Right lobe of liver (tissue), 6 donors: ENCODE data around the gene TLDC2. TPM values are rescaled to one million over a fixed set of nuclear protein-coding genes. Genes with fewer than 3 reads are reported as not detected.

Experiments used
- ATAC-seq, 4 donors: fragments of 200-7000 bp; cut with Tn5 transposase; one replicate each; pipeline ENCODE4 v1.9.1; 2020; ENCODE audit warnings: mild to moderate bottlenecking in 4 of 4, moderate library complexity in 4 of 4
- DNase-seq, 3 donors: peaks; one replicate each; pipeline ENCODE4 v3.0.0-alpha.2; 2020
- H3K27ac ChIP-seq, 3 donors: fragments of 200-600 bp; one replicate each; pipeline ENCODE4 v1.8.0; 2022
- H3K27me3 ChIP-seq, 2 donors: fragments of 200-600 bp; one replicate each; pipeline ENCODE4 v1.8.0; 2022
- H3K36me3 ChIP-seq, 4 donors: fragments of 200-600 bp; sonication (generic) in 1 of 4; one replicate each; pipeline versions ENCODE4 v1.5.1 to v1.8.0; 2017 to 2022; ENCODE audit warnings: control low read depth in 1 of 4
- H3K4me1 ChIP-seq, 4 donors: fragments of 200-600 bp; sonication (generic) in 1 of 4; one replicate each; pipeline versions ENCODE4 v1.5.1 to v1.8.0; 2017 to 2022; ENCODE audit warnings: control low read depth in 1 of 4
- H3K4me3 ChIP-seq, 3 donors: fragments of 200-600 bp; one replicate each; pipeline ENCODE4 v1.8.0; 2022
- H3K9me3 ChIP-seq, 4 donors: fragments of 200-600 bp; sonication (generic) in 1 of 4; one replicate each; pipeline versions ENCODE4 v1.5.1 to v1.8.0; 2017 to 2022; ENCODE audit warnings: control low read depth in 1 of 4
- CTCF ChIP-seq, 4 donors: fragments of 200-600 bp in 3 of 4; fragments of 450-650 bp in 1 of 4; IDR thresholded peaks; one replicate each; pipeline versions ENCODE4 v1.5.1 to v1.8.0; 2016 to 2022; ENCODE audit warnings: antibody characterized with exemption in 4 of 4, mild to moderate bottlenecking in 2 of 4
- POLR2A ChIP-seq: fragments of 450-650 bp; IDR thresholded peaks from one replicate; pipeline ENCODE4 v1.6.1; 2017; ENCODE audit warnings: antibody characterized with exemption, mild to moderate bottlenecking
- WGBS: methylation state at CpG from one replicate; pipeline ENCODE4 v1.1.6; 2018; ENCODE audit warnings: low coverage, low lambda C conversion rate; ENCODE audit not compliant: insufficient coverage; ENCODE audit errors: missing lambda C conversion rate; 5-methylcytosine and 5-hydroxymethylcytosine counted together
- intact Hi-C, 2 donors: fragments of 100-400 bp; cut with DNase I; formaldehyde crosslinking; loops; one replicate each; pipeline versions ENCODE4 v1.11.2 to v1.14.1; 2022
- total RNA-seq, 6 experiments: library from RNA; depleted of rRNA in 2 of 6; stranded (reverse); fragments of >200 nt in 2 of 6; fragmentation: NEBNext Ultra II Directional in 3 of 6; extraction: Animal tissue kit (Norgen Biotek cat#: 25700) in 3 of 6; gene quantifications; one replicate each; pipeline versions ENCODE4 v1.1.0 to v1.2.4, GENCODE V29; 2016 to 2023
- donor health status: DM: no; HTN: yes; CAD: no.
- donor health status: DM: no; HTN: no; CAD: no.
- donor health status: DM: no; HTN: no; CAD: no.
- donor health status: DM: no; HTN: yes; CAD: no.
- donor health status: DM: no; HTN: yes; CAD: no.

The TLDC2 gene
- total RNA-seq, 6 experiments from 2014 or later: 0.43 TPM; not detected in 5

GRCh38 chr20:36866164-36866563 is 9.8 kb upstream of the TLDC2 start:
- WGBS: 52% methylated on average over 4 of the region's 7 CpGs
- intact Hi-C loops: no loop called here
- no peak overlapping the region for H3K4me3 ChIP-seq
- H3K27me3 ChIP-seq: peaks cover 0 to 7% of the 10 kb centered on the region in 2 donors
- no peaks in the 10 kb centered on the region for H3K36me3 ChIP-seq
- H3K9me3 ChIP-seq: no peaks in the 10 kb centered on the region
- DNase-seq: no peak
- H3K27ac ChIP-seq: no peak overlapping the region
- H3K4me1 ChIP-seq: peaks cover 0 to 7% (median 0%) of the 10 kb centered on the region in 4 donors
- no peak for TF ChIP-seq POLR2A
- no peak for TF ChIP-seq CTCF (IDR thresholded peaks at IDR 0.05)
- no peak for ATAC-seq

- Histone ChIP-seq H3K27ac (no peak overlapping the region), H3K4me3 (no peak overlapping the region), H3K36me3 (no peaks in the 10 kb centered on the region), H3K4me1 (peaks cover 0 to 7% (median 0%) of the 10 kb centered on the region in 4 donors), H3K9me3 (no peaks in the 10 kb centered on the region), H3K27me3 (peaks cover 0 to 7% of the 10 kb centered on the region in 2 donors)
- no peak for DNase-seq
- 57% methylated on average over 6 of the region's 8 CpGs for WGBS
- intact Hi-C loops: no loop called here
- TF ChIP-seq POLR2A (no peak), CTCF (IDR thresholded peaks at IDR 0.05) (no peak)
- ATAC-seq: no peak
These were observed 9.1 kb upstream of the TLDC2 start for GRCh38 chr20:36866681-36867495.

GRCh38 chr20:36871640-36872570 is 4.0 kb upstream of the TLDC2 start:
- ATAC-seq: peak in 2 of 4 donors; percentile 36 to 47
- WGBS: 57% methylated on average over 10 of the region's 16 CpGs
- Histone ChIP-seq H3K4me3 (no peak overlapping the region), H3K27me3 (no peaks in the 10 kb centered on the region), H3K36me3 (no peaks in the 10 kb centered on the region), H3K9me3 (no peaks in the 10 kb centered on the region), H3K4me1 (no peaks in the 10 kb centered on the region), H3K27ac (no peak overlapping the region)
- TF ChIP-seq CTCF (IDR thresholded peaks at IDR 0.05): no peak
- TF ChIP-seq POLR2A: no peak
- intact Hi-C loops: no loop called here
- DNase-seq: no peak

GRCh38 chr20:36872852-36873251 is 3.1 kb upstream of the TLDC2 start:
- Histone ChIP-seq H3K36me3 (no peaks in the 10 kb centered on the region), H3K27ac (no peak overlapping the region), H3K4me1 (no peaks in the 10 kb centered on the region), H3K27me3 (no peaks in the 10 kb centered on the region), H3K4me3 (no peak overlapping the region), H3K9me3 (no peaks in the 10 kb centered on the region)
- WGBS: 80% methylated on average over 1 of the region's 5 CpGs
- ATAC-seq (no peak), DNase-seq (peak in 1 of 3 donors; percentile 46)
- no peak for TF ChIP-seq CTCF (IDR thresholded peaks at IDR 0.05)
- no peak for TF ChIP-seq POLR2A
- intact Hi-C loops: no loop called here
